ENCODE results near the gene YAP1.

DNA sequence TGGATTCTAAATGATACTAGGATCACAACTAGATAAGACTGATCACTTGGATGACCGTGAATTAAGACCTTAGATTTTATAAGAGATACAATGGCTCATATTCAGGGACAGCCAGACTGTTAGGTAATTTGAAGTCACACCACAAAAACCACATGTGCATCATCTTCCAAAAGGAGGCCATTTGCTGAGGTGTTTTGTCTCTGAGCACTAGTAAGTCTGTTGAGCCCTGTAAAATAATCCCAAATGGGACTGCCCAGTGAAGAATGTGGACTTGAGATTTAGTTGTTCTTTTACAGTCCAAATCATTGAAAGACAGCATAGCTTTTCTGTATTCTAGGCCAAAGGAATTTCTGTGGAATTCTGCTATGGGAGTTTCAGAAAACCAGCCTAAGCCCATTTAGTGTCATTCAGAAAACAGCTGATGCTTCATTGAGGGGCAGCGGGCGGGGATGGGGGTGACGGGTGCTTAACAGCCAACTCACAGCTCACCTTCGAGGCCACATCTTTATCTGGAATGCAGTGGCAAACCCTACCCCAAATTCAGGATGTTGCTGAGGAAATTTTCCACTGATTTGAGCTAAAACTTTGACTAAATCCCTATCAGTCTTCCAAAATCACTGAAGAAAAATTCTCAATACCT is 127.0 kb downstream of the YAP1 start:
- TF ChIP-seq CTCF (IDR thresholded peaks at IDR 0.05; ENCODE audit: low read length) = no peak
- no peak for TF ChIP-seq EZH2 (optimal IDR thresholded peaks at IDR 0.05; ENCODE audit: low read depth, low read length)

Data from MM.1S (cell line).